ENCODE measurements around the gene IL17B. TPM values are rescaled to one million over a fixed set of nuclear protein-coding genes. Genes with fewer than 3 reads are reported as not detected.

The IL17B gene
- total and polyA plus RNA-seq, 2 of the 13 experiments (the other 11 are each of a cell fraction or from before 2014, with no cell fraction given) = 0.29 to 2.6 TPM

DNA sequence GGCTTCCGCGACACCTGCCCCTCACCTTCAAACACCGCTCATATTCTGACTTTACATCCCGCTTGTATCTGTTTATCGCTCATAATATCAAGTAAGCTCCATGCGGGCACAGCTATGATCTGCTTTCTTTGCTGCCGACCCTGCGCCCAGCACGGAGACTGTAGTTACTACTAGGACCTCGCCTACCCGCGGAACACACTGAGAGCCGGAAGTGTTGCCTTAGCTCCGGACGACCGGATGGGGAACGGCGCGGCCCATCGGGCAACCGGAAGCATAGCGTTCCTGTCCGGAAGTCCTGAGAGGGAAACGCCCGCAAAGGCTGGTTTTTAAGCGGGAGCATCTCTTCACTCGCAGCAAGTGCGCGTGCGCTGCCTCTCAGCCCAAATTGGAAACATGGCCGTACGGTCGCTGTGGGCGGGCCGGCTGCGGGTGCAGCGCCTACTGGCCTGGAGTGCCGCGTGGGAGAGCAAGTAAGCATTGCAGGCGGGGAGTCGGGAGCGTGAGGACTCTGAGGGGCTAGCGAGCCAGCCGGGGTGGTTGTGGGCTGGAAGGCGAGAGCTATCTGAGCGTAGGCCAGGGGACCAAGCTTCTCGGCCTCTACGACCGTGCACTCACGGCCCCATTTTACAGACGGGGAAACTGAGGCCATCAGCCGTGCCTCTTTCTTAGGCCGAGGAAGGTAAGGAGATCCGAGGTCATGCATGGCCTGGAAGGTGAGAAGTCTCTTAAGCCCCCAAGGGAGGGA lies 33.8 kb downstream of the IL17B start, which contains the start of gene GRPEL2 (continued):
- no peak for TF ChIP-seq ZNF281 (CRISPR knock-in tag; IDR thresholded peaks at IDR 0.05; ENCODE audit: borderline replicate concordance)
- TF ChIP-seq BRF2 (CRISPR knock-in tag; IDR thresholded peaks at IDR 0.05) = 0 out of 2 replicates have a peak, but pooled peaks have one; percentile 79
- peak; percentile 92 for TF ChIP-seq NR2C2 (CRISPR knock-in tag; IDR thresholded peaks at IDR 0.05; ENCODE audit: borderline replicate concordance)
- TF ChIP-seq, protein P1, sequence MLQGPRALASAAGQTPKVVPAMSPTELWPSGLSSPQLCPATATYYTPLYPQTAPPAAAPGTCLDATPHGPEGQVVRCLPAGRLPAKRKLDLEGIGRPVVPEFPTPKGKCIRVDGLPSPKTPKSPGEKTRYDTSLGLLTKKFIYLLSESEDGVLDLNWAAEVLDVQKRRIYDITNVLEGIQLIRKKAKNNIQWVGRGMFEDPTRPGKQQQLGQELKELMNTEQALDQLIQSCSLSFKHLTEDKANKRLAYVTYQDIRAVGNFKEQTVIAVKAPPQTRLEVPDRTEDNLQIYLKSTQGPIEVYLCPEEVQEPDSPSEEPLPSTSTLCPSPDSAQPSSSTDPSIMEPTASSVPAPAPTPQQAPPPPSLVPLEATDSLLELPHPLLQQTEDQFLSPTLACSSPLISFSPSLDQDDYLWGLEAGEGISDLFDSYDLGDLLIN (CRISPR knock-in tag; IDR thresholded peaks at IDR 0.05; ENCODE audit: borderline replicate concordance) = peak; percentile 80; the same call in 1 of the 2 replicates
- TF ChIP-seq RARG (CRISPR knock-in tag; IDR thresholded peaks at IDR 0.05; ENCODE audit: low read depth) = no peak
- TF ChIP-seq ZFP1 (CRISPR knock-in tag; IDR thresholded peaks at IDR 0.05) = peak; percentile 42; the same call in 1 of the 2 replicates
- peak; percentile 96 for TF ChIP-seq POLR2G (IDR thresholded peaks at IDR 0.05; ENCODE audit: low read depth, low read length)
- TF ChIP-seq ZSCAN12 (CRISPR knock-in tag; IDR thresholded peaks at IDR 0.05) = 0 out of 2 replicates have a peak, but pooled peaks have one; percentile 21
- TF ChIP-seq SAP130 (CRISPR knock-in tag; IDR thresholded peaks at IDR 0.05; ENCODE audit: low read depth) = peak; percentile 96
- TF ChIP-seq ZBTB1 (CRISPR knock-in tag; IDR thresholded peaks at IDR 0.05; ENCODE audit: borderline replicate concordance) = no peak
- 0 out of 2 replicates have a peak, but pooled peaks have one; percentile 54 for TF ChIP-seq SP5 (CRISPR knock-in tag; IDR thresholded peaks at IDR 0.05; ENCODE audit: borderline replicate concordance, low read depth)
- no peak for TF ChIP-seq SRSF4 (IDR thresholded peaks at IDR 0.05; ENCODE audit: low read depth, low read length, poor library complexity, severe bottlenecking)
- no peak for TF ChIP-seq SP1 (IDR thresholded peaks at IDR 0.05)
- TF ChIP-seq SP1 (CRISPR knock-in tag; IDR thresholded peaks at IDR 0.05) = no peak
- TF ChIP-seq ZNF770 (CRISPR knock-in tag; IDR thresholded peaks at IDR 0.05) = peak; percentile 34
- TF ChIP-seq CREB3 (CRISPR knock-in tag; IDR thresholded peaks at IDR 0.05) = peak; percentile 71; the same call in 1 of the 2 replicates
- no peak for TF ChIP-seq PBX3 (CRISPR knock-in tag; IDR thresholded peaks at IDR 0.05; ENCODE audit: borderline replicate concordance)
- TF ChIP-seq ELF1 (CRISPR knock-in tag; IDR thresholded peaks at IDR 0.05) = peak; percentile 97
